Right renal cortex interstitium (tissue), 3 donors: ENCODE measurements around the gene SPATS2L. TPM values are rescaled to one million over a fixed set of nuclear protein-coding genes. Genes with fewer than 3 reads are reported as not detected.
A peak's percentile ranks its signal among the peaks of the same experiment; 100 is the strongest.

Experiments used
- DNase-seq, 3 donors: peaks; one replicate each; pipeline ENCODE4 v3.0.0-alpha.2; 2013; ENCODE audit warnings: low read depth in 3 of 3, low spot score in 2 of 3
- polyA plus RNA-seq, 3 donors: library from polyadenylated mRNA; unstranded; fragments of 120-200 nt; gene quantifications; one replicate each; pipeline ENCODE4 v1.2.1, GENCODE V29; 2013; ENCODE audit not compliant: insufficient read length in 3 of 3

SPATS2L gene
- polyA plus RNA-seq, 3 donors = 128 to 148 (median 143) TPM

DNA sequence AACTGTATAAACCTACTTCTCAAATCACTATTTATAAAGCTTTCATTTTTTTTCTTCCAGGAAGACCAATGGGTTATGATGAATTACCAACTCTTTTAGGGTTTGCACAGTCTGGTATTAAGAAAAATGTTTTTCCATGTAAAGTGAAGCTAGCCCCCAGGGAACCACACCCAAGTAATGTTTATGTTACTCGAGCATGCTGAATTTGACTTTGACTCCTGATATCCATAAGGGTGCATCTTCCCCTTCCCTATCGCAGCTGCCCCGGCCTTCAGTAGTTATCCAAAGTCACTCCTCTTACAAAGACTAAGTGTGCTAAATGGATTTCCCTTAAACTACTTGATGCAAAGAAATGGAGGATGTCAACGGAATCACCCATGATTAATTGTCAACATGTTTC lies 181.7 kb downstream of the SPATS2L start:
- DNase-seq = no peak

DNA sequence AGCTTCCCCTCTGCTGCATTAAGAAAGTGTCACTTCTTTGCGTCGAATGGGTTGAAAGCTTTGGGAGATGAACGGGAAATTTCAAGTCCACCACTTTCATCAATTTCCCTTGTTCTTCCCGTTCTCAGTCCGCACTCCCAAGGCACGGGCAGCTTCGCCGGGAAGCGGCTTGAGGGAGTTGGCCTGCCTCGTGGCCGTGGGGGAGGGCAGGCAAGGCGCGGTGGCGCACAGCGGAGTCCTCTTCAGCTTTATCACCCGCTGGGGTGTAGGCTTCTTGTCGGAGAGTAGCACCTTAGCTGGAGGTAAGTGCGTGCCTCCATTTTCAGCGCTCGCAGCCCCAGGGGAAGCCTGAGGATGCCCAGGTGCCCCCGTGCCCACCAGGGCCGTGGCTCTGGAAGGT lies 183.5 kb downstream of the SPATS2L start:
- no peak for DNase-seq

DNA sequence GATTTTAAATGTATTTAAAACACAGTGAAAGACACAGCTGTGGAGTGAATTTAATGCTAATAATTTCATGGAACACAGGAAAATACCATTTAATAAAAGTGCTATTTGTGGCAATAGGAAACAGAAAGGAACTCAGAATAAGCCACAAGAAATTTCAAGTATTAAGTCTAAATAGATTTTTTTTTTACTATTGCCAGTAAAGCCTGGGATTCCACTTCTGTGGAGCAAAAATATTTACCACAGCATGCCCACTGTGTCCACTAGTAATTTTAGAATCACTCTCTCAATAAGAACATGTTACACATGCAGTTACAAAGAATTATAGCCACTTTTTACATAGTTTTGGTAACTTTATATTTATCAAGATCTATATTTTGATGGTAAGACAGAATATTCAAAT lies 186.2 kb downstream of the SPATS2L start:
- no peak for DNase-seq

DNA sequence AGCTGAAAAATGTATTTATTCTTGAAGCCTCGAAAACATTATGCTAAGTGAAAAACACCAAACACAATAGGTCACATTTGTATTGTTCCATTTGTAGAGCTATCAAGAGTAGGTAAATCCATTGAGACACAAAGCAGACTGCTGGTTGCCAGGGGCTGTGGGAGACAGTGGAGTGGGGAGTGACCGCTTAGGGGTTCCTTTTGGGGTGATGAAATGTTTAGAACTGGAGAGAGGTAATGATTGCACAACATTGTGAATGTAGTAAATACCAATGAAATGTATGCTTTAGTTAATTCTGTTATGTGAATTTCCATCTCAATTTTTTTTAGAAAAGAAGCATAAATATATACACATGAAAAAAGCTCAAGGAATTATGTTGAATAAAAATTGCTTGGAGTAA lies 187.6 kb downstream of the SPATS2L start:
- no peak for DNase-seq

DNA sequence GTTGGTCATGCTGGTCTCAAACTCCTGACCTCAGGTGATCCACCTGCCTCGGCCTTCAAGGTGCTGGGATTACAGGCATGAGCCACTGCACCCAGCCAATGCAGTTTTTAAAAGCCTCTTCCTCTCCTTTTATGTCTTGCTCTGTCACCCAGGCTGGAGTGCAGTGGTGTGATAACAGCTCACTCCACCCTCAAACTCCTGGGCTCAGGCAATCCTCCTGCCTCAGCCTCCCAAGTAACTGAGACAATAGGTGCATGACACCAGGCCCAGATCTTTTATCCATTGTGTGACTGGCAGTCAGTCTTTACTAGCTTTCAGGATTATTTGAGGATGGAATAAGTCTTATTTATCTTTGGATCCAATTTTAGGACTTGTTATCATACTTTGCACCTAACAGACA lies 190.2 kb downstream of the SPATS2L start:
- no peak for DNase-seq

DNA sequence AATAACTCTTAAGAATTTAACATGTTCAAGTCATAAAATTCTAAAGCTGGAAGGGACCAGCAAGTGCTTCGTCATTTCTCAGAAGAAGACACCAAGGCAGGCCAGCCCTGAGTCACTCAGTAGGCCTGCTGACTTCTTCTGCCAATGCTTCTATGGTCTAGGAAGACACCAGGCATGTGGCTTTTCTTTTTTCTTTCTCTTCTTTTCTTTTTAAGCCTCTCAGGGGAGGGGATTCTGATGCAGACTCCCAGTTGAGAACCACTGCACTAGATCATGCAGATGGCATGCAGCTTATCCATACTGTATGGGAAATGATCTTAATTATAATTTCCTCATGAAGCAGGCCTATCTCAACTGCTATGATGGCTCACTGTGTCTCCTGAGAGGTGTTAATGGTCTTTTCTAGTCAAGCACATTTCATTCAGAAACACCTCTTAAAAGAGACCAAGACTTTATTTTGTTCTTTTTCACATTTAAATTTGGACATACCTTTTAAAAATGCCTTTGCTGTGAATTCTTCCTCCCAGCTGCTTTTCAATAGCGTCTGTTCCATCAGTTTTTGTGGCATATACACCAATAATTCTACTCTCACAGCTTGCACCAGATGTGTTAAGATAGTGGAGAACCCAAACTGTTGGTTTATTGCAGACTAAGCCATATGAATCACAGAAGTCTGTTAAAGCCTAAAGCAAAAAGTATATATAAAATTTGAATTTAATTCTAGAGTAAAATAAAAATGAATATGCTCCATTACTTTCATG lies 192.1 kb downstream of the SPATS2L start:
- DNase-seq = no peak

DNA sequence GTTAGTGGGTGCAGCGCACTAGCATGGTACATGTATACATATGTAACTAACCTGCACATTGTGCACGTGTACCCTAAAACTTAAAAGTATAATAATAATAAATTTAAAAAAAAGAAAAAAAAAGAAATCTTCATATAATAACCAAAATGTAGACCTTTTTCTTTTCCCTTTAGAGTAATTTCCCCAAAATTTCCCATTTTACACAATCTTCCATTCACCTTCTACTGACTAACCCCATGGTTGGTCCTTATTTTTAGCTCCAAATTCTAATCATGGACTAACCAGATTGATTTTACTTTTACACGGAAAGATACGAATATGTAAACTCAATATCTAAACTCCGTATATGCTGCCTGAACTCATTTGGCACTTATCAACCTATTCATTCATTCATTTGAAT lies 195.7 kb downstream of the SPATS2L start:
- DNase-seq = no peak

DNA sequence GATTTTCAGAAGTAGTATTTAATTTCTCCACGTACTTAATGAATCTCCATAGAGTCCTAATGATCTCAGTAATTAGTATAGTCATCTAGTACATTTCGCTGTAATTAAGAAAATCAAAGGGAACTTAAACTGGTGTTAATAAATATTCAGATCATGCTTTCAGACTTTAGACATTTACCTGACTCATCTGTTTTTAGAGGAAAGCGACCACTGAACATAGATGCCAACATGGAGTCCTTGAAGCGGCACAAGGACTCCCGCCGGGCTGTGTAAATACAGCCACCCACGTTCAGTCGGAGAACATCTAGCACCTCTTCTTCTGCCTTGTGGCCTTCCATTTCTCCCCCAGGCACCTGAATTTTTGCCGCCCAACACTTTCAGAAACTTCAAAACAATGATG lies 200.2 kb downstream of the SPATS2L start:
- DNase-seq = no peak

DNA sequence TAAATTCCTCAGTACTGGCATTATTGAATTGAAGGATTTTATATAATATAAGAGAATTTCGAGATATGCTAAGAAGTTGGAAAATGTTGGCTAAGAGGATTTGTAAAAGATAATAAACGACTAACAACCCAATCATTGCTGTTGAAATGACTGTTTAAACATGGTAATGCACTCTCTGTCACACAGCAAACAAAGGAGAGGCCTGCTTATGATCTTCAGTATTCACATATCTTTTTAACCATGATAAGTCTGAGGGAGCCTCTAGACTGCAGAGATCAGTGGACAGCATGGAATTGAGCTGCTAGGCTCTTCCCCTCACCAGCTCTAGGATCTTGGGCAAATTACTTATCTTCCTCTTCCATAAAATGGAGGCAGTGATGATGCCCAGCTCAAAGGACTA lies 200.7 kb downstream of the SPATS2L start:
- DNase-seq = no peak

DNA sequence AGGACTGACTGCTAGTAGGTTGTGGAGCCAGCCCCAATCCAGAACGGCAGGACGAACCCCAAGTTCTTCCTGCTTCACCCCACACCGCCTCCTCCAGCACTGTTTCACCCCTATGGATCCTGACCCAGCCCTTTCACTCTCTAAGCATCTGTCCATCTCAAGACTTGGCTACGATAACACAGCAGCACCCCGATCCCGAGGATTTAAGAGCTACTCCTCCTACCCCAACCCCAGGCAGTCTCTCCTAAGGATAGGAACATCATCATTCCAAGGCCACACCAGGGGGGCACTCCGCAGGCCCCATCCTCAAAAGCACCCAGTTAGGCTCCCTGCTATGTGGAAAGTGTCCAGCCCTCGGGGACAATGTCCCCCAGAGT lies 202.7 kb downstream of the SPATS2L start:
- DNase-seq = no peak

DNA sequence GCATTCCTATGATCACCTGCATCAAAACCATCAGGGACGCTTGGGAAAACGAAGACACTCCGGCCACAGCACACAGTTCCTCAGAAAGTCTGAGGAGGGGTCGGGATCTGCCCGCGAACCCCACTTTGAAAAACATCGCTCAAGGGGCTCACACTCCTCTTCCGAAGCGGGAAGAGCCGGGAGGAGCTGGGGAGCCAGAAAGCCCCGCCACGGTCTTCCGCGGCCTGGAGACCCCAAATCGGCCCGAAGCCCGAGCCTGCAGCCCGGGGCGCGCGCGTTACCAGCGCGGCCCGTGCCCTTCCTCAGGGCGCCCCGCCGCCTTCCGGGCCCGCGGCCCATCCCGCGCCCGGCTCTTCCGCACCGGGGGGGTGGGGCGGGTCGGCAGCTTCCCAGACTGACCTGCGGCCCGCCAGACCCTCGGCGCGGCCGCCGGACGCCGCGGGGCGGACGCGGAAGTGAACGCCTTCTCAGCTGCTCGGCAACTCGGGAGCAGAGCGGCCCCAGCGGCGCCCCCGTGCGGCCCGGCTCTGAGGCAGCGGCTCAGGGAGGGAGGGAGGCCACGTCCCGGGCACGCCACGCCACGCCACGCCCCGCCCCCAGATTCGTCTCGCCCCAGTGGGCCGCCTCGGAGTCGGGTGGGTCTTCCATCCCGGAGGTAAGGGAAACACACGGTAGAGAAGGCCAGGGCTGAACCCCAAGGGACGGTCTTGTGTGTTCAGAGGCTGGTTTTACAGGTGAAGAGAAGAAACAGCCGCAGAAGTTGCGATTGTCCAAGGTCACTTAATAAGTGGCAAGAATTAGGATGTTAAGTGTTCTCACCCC lies 203.3 kb downstream of the SPATS2L start, which contains the start of gene KCTD18:
KCTD18 (minus strand) TSS at position 457 of the 822 bp plus-strand sequence. CDS start 3,052 bp downstream, outside the sequence.
- peak in 2 of 3 donors; percentile 41 to 72 for DNase-seq

DNA sequence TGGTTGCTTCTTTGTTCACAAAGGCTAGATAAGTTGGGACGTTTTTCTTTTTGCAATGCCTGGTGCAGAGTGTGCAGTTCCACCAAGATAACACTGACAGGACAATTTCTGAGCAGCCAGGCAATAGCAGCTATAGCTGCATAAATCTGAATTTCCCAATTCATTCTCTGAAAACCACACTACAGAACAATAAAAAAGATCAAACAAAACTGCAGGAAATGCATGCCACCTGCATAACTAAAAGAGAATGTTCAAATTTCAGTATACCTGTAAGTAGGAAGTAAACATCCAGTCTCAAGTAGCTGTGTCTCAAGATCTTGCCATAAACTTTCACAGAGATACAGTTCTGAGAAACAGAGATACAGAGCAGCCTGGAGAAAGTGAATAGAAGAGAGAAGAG lies 208.7 kb downstream of the SPATS2L start:
- no peak for DNase-seq

DNA sequence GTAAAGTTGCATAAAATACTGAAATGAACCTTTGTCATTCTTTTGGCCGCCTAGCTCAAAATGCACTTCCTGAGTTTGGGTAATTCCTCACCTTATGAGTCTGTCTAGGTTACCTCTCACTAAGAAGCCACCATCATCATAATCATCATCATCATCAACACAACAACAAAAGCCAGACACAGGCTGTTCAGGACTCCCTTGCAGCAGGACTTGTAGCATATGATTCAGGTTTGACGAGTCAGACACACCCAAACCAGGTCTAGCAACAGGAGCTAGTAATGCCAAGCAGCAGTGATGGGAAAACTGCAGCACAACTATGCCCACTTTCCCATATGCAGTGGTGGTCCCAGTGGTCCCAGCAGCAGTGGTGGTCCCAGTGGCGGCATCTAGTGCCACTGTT lies 216.7 kb downstream of the SPATS2L start:
- DNase-seq = no peak

DNA sequence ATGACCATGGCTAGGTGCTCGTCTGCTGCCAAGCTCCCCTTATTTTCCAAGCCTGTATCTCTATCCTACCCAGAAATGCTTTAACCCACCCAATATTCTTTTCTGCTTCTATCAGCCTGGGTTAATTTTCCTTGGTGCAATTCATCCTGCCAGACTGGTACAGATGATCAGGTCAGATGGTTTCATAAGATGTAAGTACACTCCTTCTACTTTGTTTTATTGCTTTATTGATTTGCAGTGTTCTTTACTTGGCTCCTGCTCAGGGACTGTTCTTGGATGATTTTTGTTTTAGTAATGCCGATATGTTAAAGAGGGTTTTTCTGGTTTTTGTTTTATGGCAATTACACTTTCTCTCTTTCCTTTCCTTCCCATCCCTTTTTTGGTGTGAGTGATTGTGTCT lies 217.1 kb downstream of the SPATS2L start:
- no peak for DNase-seq

DNA sequence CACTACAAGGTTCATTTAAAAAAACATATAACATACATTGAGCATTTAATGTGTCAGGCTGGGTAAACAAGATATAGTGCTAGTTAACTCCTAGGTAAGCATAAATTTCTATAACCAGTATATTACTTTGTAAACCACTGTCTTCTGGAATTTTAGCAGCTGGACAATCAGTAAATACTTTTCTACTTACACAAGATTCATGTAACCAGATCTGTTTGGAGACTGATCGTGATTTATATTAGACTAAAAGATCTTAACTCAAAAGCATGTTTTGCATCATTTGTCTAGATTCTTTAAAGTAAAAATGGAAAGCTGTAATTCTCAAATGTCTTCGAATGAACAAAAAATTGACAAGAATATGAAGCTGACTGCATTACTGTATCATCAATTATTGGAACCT lies 218.6 kb downstream of the SPATS2L start:
- DNase-seq = no peak

DNA sequence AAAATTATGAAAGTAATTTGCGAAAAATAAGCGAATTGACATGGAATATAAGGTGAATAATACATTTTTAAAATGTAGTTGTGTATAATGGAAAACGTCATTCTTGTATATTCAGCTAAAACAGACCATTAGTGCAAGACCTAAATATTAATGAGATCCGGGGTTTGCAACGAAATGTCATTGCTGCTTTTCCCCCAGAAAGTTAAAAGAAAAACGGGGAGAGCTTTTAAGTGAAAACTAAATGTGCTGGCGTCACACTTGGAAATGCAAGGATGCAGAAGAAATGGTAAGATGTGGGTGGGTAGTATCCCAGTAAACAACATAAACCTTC lies 219.0 kb downstream of the SPATS2L start:
- DNase-seq = no peak

DNA sequence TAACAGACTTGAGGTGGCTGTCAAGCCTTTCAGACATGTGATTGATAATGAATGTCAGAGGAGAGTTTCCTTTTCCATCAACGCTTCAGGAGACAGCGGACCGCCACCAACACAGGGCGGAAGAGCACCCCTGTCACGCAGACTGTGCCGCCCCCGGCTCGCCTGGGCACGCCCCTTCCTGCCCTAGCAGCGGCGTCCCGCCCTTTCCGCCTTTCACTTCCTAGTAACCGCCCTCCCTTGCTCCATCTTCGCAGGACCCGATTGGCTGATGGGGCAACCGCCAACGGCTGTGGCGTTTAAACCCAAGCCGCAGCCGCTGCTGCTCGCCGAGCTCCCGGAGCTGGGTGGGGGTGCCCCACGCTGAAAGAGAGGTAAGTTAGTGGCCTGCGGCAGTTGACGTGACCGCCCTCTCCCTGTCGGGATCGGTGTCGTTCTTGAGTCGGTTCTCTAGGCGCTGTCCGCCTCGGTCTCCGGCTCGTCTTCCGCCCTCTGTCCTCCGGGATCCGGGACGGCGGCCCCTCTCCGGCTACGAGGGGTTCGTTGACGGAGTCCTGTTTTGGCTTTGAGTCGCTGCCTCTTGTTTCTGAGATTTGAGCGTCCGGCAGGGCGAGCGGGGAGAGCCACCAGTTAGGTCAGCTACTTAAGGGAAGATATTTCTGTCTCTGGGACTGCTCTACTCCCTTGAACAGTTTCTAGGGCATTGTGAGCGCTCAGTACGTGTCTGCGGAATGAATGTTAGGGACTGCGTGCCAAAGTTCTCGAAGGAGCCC lies 219.6 kb downstream of the SPATS2L start, which contains the start of gene SGO2:
SGO2 (plus strand) TSS at position 326 of the 770 bp plus-strand sequence. CDS start 6,769 bp downstream, outside the sequence.
- DNase-seq = peak; percentile 81 to 85 (median 84)

DNA sequence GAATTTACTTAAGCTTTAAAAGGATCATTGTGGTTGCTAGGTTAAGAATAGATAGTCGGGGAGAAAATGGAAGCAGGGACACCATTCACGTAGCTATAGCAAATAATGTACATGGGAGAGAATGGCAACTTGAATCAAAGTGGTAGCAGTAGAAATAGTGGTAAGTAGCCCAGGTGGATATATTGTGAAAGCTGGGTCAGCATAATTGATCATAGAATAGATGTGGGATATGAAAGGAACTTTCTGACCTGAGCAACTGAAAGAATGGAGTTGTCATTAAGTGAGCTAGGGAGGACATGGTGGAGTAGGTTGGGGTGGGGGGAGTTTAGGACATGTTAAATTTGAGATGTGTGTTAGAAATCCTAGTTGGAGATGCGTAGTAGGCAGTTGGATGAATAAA lies 221.7 kb downstream of the SPATS2L start:
- no peak for DNase-seq
